ENCODE measurements around the gene TAF5L. TPM values are rescaled to one million over a fixed set of nuclear protein-coding genes. Genes with fewer than 3 reads are reported as not detected.

TAF5L gene
- total and polyA plus RNA-seq, 10 of the 15 experiments (the other 5 are each of a cell fraction or from before 2014, with no cell fraction given) = 1.1 to 26.2 (median 19.1) TPM

GRCh38 chr1:229620876-229621275, 5.0 kb downstream of the TAF5L start (continued):
- TF ChIP-seq ZNF687 (IDR thresholded peaks at IDR 0.05) = no peak
- no peak for TF ChIP-seq NFYB (IDR thresholded peaks at IDR 0.05; ENCODE audit: insufficient read depth, low read depth, low read length)
- no peak for TF ChIP-seq ZNF384 (IDR thresholded peaks at IDR 0.05; ENCODE audit: borderline replicate concordance, low read depth, low read length)
- no peak for TF ChIP-seq ZNF274 (IDR thresholded peaks at IDR 0.05; ENCODE audit: insufficient read depth, insufficient read length)
- TF ChIP-seq TCF12 (IDR thresholded peaks at IDR 0.05; ENCODE audit: low read depth, low read length) = no peak
- no peak for TF ChIP-seq ASH2L (IDR thresholded peaks at IDR 0.05; ENCODE audit: borderline replicate concordance, low read depth)
- no peak for TF ChIP-seq RUNX3 (IDR thresholded peaks at IDR 0.05; ENCODE audit: low read length)
- no peak for TF ChIP-seq MYB (IDR thresholded peaks at IDR 0.05; ENCODE audit: borderline replicate concordance, low read depth, low read length)
- no peak for TF ChIP-seq CREB1 (IDR thresholded peaks at IDR 0.05; ENCODE audit: low read depth)
- no peak for TF ChIP-seq MTA3 (IDR thresholded peaks at IDR 0.05; ENCODE audit: borderline replicate concordance, low read length)
- TF ChIP-seq SIX5 (IDR thresholded peaks at IDR 0.05; ENCODE audit: low read depth, low read length, severe bottlenecking) = no peak
- TF ChIP-seq HCFC1 (IDR thresholded peaks at IDR 0.05; ENCODE audit: low read length) = no peak
- TF ChIP-seq RCOR1 (conservative IDR thresholded peaks at IDR 0.05; ENCODE audit: low read depth, low read length) = no peak

Data from GM12878 (cell line).